Measurements from ENCODE around the gene NPAS3. TPM values are rescaled to one million over a fixed set of nuclear protein-coding genes. Genes with fewer than 3 reads are reported as not detected.

The NPAS3 gene
- total RNA-seq, 4 donors from 2014 or later: 4.0 to 12.2 (median 5.6) TPM

GRCh38 chr14:33612197-33612505 is 673.5 kb downstream of the NPAS3 start:
- no peaks in the 10 kb centered on the region for H3K36me3 ChIP-seq
- no peak overlapping the region for H3K27ac ChIP-seq
- no peak overlapping the region for H3K4me3 ChIP-seq (replicated peaks in 1 of 3)
- no peaks in the 10 kb centered on the region for H3K9me3 ChIP-seq
- no peaks in the 10 kb centered on the region for H3K27me3 ChIP-seq
- H3K4me1 ChIP-seq: no peaks in the 10 kb centered on the region
- TF ChIP-seq CTCF (IDR thresholded peaks at IDR 0.05) (no peak), POLR2A (IDR thresholded peaks at IDR 0.05) (no peak)
- DNase-seq: no peak
- WGBS, 2 donors: 85 to 86% methylated on average over 6 of the region's 6 CpGs
- intact Hi-C loops (cut with DNase I): no loop called here

GRCh38 chr14:33617154-33617553 is 678.5 kb downstream of the NPAS3 start:
- no peak for DNase-seq
- intact Hi-C loops (cut with DNase I): no loop called here
- Histone ChIP-seq H3K36me3 (no peaks in the 10 kb centered on the region), H3K27me3 (no peaks in the 10 kb centered on the region), H3K27ac (no peak overlapping the region), H3K4me1 (no peaks in the 10 kb centered on the region), H3K9me3 (no peaks in the 10 kb centered on the region), H3K4me3 (replicated peaks in 1 of 3) (no peak overlapping the region)
- WGBS, 2 donors: 67 to 77% methylated on average over 3 of the region's 3 CpGs
- TF ChIP-seq POLR2A (IDR thresholded peaks at IDR 0.05): no peak
- no peak for TF ChIP-seq CTCF (IDR thresholded peaks at IDR 0.05)

DNA sequence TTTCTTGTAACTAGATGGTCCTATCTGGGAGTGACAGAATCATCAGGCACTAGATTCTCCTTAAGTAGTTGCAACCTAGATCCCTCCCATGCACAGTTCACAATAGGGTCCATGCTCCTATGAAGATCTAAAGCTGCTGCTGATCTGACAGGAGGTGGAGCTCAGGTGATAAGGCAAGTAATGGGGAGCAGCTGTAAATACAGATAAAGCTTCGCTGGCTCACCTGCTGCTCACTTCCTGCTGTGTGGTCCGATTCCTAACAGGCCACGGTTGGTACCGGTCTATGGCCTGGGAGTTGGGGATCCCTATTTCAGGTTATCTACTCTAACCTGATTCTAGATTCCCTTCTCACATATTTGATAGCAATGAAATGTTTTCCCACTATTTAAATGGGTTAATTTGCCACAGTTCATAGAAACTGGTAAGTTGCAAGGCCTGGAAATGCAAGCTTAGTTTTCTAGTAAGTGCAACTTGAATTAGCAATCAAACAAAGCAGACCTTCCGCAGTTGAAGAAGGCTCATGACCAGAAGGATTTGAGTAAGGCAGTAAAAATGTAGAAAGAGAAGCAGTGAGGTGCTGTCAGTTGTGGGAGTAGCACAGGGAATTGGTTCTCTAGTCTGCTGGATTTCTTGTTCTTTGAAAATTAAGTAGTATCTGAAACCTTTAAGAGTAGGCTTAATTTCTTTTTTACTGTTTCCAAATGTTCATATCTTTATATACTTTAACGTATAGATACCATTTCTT is 679.9 kb downstream of the NPAS3 start:
- H3K36me3 ChIP-seq: no peaks in the 10 kb centered on the region
- intact Hi-C loops (cut with DNase I): no loop called here
- no peak for DNase-seq
- H3K4me1 ChIP-seq: no peaks in the 10 kb centered on the region
- no peak overlapping the region for H3K4me3 ChIP-seq (replicated peaks in 1 of 3)
- H3K9me3 ChIP-seq: no peaks in the 10 kb centered on the region
- no peaks in the 10 kb centered on the region for H3K27me3 ChIP-seq
- no peak overlapping the region for H3K27ac ChIP-seq
- WGBS, 2 donors: 84 to 89% methylated on average over 6 of the region's 6 CpGs
- TF ChIP-seq POLR2A (IDR thresholded peaks at IDR 0.05): no peak
- no peak for TF ChIP-seq CTCF (IDR thresholded peaks at IDR 0.05)

DNA sequence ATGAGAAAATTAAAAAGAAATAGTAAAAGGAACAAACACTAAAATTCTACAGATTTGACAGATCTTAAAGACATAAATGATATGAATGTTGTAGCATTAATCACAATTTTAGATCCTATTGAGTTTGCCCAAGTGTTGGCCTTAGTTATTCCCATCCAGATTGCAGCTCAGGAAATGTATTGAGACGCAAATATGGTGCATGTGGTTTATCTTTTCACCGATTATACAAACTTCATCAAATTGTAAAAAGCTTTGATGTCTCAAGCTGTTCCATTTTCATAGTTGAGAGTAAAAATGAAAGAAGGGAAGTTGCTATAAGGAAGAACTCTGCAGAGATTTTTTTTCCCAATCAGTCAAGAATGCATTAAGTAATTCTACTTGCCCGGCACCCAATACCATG is 683.8 kb downstream of the NPAS3 start:
- Histone ChIP-seq H3K27me3 (no peaks in the 10 kb centered on the region), H3K4me1 (no peaks in the 10 kb centered on the region), H3K9me3 (no peaks in the 10 kb centered on the region), H3K36me3 (no peaks in the 10 kb centered on the region), H3K27ac (no peak overlapping the region), H3K4me3 (replicated peaks in 1 of 3) (no peak overlapping the region)
- DNase-seq: no peak
- 91 to 96% methylated on average over 3 of the region's 3 CpGs for WGBS, 2 donors
- no peak for TF ChIP-seq POLR2A (IDR thresholded peaks at IDR 0.05)
- TF ChIP-seq CTCF (IDR thresholded peaks at IDR 0.05): no peak
- intact Hi-C loops (cut with DNase I): no loop called here

DNA sequence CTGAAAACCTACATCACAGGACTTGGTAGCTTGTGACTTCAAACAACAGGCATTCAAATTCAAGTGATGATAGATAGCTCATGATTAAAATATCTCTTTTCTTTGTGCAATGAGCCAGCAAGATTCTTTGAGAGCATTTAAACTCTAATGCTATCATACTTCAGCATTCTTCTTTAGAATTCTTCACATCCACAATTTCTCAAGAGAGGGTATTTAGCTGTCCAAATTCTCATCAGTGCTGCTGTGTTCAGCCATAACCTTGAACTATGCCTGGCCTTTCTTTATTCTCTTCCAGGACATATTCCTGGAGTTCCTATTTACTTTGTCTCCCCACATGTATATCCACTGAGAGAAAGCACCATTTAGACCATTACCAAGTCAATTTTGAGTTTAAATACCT is 691.1 kb downstream of the NPAS3 start:
- intact Hi-C loops (cut with DNase I): no loop called here
- H3K4me3 ChIP-seq (replicated peaks in 1 of 3): no peak overlapping the region
- no peaks in the 10 kb centered on the region for H3K36me3 ChIP-seq
- no peaks in the 10 kb centered on the region for H3K27me3 ChIP-seq
- no peaks in the 10 kb centered on the region for H3K9me3 ChIP-seq
- H3K27ac ChIP-seq: no peak overlapping the region
- no peak for DNase-seq
- TF ChIP-seq CTCF (IDR thresholded peaks at IDR 0.05) (no peak), POLR2A (IDR thresholded peaks at IDR 0.05) (no peak)
- H3K4me1 ChIP-seq: no peaks in the 10 kb centered on the region
